ENCODE measurements around the gene N4BP2L2.

N4BP2L2 gene

DNA sequence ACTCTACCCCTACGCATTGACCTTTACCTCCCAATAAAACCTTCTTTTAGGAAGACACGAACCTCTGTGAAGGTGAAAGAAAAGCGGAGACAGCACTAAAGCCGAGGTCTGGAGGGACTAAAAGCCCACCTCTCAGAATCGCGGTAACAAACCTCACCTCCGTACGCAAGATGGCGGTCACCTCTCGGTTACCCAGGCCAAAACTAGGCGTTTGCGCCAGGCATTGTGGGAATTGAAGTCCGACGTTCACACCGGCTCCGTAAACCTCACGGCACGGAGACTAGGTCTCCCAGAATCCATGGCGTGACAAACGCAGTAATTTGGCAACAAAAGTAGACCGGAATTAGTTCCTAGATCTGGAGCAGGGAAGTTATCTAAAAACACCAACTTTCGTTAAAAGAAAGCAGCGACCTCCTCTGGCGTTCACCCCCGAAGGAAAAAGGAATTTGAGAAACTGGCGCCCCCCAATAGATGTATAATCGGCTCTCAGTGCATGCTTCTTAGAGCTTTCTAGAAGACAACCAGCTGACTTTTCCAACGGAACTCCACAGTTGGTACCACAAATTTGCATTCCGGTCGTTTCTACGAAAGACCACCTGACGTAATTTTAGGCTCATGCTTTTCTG lies at the start of gene N4BP2L2:
Gene N4BP2L2 (minus strand): TSS at position 175 of the 626 bp plus-strand sequence. CDS start 1,768 bp downstream, outside the sequence.
- TF ChIP-seq GATA3 (IDR thresholded peaks at IDR 0.05; ENCODE audit: low read depth, low read length) (no peak), GATA2 (IDR thresholded peaks at IDR 0.05; ENCODE audit: low read depth, low read length) (0 out of 2 replicates have a peak, but pooled peaks have one; percentile 35)

DNA sequence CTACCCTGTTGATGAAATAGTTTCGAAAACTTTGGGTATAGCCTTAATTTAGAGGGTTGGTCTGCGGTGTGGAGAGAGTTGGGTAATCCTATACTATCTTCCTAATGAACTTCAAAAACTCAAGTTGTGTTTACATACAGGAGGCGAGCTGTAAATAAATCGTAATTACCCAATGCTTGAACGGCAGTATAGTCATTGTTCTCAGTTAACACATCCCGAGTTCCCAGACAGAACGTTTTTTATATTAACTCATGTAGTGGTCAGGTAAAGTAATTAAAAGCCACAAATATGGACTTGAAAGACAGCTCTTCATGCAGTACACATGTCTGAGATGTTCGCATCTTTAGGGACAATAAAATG lies 49.2 kb upstream of the N4BP2L2 start:
- TF ChIP-seq GATA2 (IDR thresholded peaks at IDR 0.05; ENCODE audit: low read depth, low read length), result no peak
- no peak for TF ChIP-seq GATA3 (IDR thresholded peaks at IDR 0.05; ENCODE audit: low read depth, low read length)

DNA sequence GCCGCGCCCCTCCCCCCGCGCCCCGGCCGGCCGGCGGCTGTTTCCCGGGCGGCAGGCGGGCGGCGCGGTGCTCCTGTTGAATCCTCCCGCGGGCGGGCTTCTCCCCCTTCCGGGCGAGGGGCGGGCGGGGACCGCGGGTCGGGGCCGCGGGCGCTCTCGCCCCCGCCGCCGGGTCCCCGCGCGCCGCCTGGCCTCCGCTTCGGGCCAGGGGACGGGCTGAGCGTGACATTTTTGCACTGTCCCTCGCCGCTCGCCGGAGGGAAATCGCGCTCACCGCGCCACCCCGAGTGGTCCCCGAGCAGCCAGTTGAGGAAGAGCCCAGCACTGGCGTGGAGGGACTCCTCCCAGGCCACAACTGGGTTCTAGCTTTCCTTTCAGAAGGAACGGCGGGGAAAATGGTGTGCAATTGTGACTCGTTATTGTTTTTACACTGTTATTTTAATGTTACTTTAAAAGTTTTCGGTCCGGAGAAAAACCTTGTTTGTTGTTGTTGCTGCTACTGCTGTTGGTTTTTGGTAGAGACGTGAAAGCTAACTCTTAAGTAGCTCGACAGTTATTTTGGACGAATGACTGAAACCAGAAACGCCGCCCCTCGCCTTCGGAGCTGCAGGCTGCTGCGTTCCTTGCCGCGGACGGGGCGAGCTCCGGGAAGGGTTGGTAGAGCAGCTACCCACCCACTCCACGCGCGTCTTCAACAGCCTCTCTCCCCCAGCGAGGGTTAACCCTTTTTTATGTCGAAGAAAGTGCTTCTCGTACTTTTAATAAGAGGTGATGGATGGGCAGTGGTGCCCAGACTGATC lies 48.6 kb upstream of the N4BP2L2 start:
- no peak for TF ChIP-seq GATA2 (IDR thresholded peaks at IDR 0.05; ENCODE audit: low read depth, low read length)
- TF ChIP-seq GATA3 (IDR thresholded peaks at IDR 0.05; ENCODE audit: low read depth, low read length), result no peak

DNA sequence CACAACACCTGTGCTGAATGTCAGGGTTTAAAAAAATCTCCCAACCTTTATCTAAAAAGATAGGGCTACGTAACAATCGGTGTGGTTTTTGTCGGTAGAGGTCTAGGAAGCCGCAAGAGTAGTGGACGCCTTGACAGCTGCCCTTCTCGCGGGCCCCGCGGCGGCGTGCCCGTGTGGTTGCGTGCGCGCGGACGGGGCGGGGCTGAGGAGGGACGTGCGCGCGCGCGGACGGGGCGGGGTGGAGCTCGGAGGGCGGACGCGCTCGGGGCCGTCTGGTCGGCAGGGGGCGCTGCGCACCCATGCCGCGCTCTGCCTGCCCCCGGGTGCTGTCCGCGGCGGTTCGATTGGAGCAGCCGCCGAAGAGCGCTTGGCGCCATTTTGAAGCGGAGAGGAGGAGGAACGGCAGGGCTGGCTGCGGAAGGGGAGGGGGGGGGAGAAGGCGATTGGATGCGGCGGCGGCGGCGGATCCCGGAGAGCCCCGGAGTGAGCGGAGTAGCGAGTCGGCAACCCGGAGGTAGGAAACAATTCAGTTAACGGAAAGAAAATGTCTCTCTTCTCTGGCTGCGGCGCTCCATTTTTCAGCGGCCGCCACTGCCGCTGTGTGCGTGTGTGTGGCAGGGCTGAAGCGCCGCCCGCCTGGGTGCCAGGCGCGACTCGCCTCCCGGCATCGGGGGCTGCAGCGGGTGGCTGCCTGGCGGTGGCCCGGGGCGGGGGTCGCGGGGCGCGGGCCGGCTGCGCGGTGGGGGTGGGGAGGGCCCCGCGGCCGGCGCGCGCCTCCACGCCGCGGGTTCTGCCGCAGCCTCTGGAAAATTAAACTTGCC lies 47.7 kb upstream of the N4BP2L2 start, which contains the start of gene PDS5B:
Gene PDS5B (plus strand): TSS at position 373 of the 821 bp plus-strand sequence. CDS start 62,321 bp downstream, outside the sequence.
- TF ChIP-seq GATA2 (IDR thresholded peaks at IDR 0.05; ENCODE audit: low read depth, low read length), result no peak
- no peak for TF ChIP-seq GATA3 (IDR thresholded peaks at IDR 0.05; ENCODE audit: low read depth, low read length)

DNA sequence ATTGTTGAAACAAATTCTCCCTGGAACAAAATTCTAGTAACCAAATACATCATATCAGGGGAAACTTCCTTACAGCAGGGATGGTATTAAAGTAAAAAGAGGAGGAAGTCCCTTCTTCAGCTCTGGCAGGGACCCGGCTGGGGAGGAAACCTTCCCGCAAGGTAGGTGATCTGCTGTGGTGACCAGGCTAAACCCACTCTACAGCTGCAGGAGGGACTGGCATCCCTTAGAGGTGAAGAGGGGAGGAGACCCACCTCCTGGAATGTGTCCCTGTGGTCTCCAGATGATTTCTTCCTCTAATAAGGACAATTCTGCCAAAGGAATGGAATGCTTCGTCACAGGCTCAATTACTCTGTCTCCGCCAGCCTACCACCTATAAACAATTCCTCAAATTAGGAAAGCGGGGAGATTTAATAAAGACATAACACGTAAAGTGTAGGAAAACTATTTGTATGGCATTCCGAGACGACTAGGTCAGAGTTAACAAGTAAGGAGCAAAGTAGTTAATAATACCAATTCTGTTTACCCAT lies 47.0 kb upstream of the N4BP2L2 start:
- TF ChIP-seq GATA3 (IDR thresholded peaks at IDR 0.05; ENCODE audit: low read depth, low read length) (no peak), GATA2 (IDR thresholded peaks at IDR 0.05; ENCODE audit: low read depth, low read length) (no peak)

DNA sequence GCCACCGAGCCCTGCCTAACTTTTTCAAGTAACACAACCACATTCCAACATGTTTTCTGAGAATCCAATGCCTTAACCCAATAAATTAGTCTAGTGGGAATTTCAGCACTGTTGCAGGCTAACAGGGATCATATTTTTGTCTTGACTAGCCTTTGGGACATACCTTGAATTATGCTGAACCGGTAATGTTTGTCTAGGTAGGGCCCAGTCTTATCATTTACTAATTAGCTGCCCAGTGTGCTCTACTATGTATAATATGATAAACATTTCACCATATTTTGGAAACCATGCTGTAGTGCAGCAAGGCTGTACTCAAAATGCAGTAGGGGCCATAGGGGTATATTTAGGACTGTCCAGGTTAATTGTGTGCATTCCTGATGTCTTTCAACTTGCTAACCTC lies 44.4 kb upstream of the N4BP2L2 start:
- TF ChIP-seq GATA3 (IDR thresholded peaks at IDR 0.05; ENCODE audit: low read depth, low read length) (no peak), GATA2 (IDR thresholded peaks at IDR 0.05; ENCODE audit: low read depth, low read length) (no peak)

DNA sequence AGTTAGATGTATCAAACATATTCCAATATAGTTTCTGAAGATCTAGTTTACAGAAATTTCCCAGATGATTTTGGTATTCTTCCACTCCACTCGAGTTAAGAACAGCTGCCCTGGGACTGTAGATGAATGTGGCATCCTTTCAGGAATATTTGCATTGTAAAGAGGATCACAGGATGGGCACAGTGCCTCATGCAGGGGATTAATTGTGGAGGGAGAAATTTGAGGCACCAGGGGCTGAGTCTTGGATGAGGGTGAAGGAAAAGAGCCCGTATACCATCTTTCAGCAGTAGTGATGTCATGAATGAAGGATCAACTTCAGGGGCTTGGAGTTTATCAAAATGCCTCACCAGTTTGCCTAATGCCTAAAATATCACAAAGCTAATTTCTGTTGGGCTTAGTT lies 43.7 kb upstream of the N4BP2L2 start:
- TF ChIP-seq GATA2 (IDR thresholded peaks at IDR 0.05; ENCODE audit: low read depth, low read length) (no peak), GATA3 (IDR thresholded peaks at IDR 0.05; ENCODE audit: low read depth, low read length) (no peak)

DNA sequence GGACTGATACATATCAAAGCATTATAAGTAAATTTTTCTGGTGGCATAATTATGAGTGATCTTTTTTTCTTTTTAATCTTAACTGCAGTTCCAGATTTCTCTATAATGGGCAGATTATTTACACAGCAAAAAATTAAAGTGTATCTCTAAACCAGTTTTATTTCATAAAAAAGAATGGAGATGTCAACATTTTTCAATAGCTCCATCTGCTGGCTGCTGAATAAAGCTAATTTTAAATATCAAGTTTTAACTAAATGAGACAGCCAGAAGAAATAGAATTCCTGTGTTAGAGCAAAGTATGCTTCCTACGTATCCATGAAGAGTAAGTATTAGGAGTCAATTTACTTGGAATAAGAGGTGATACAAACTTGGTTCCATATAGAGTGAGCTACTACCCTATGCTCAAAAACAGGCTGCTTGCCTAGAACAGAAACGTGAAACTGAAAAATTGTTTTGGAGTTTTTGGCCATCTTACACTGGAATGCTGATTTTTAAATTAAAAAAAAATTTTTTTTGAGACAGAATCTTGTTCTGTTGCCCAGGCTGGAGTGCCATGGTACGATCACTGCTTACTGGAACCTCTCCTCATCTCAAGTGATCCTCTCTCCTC lies 42.7 kb upstream of the N4BP2L2 start:
- TF ChIP-seq GATA2 (IDR thresholded peaks at IDR 0.05; ENCODE audit: low read depth, low read length) (no peak), GATA3 (IDR thresholded peaks at IDR 0.05; ENCODE audit: low read depth, low read length) (no peak)

DNA sequence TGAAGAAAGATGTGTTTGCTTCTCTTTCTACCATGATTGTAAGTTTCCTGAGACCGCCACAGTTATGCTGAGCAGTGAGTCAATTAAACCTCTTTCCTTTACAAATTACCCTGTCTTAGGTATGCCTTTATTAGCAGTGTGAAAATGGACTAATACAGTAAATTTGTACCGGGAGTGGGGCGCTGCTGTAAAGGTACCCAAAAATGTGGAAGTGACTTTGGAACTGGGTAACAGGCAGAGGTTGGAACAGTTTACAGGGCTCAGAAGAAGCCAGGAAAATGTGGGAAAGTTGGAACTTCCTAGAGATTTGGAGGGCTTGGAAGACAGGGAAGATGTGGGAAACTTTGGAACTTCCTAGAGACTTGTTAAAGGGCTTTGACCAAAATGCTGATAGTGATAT lies 38.4 kb upstream of the N4BP2L2 start:
- no peak for TF ChIP-seq GATA2 (IDR thresholded peaks at IDR 0.05; ENCODE audit: low read depth, low read length)
- TF ChIP-seq GATA3 (IDR thresholded peaks at IDR 0.05; ENCODE audit: low read depth, low read length), result no peak

DNA sequence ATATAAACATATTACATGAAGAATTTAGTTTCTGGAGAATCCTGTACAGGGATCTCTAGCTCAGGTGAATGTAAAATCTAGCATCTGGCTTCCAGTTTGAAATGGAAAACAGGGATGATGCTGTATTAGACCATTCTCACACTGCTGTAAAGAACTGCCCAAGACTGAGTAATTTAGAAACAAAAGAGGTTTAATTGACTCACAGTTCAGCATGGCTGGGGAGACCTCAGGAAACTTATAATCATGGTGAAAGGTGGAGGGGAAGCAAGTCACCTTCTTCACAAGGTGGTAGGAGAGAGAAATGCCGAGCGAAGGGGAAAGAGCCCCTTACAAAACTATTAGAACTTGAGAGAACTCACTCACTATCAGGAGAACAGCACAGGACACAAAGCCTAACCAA lies 17.0 kb upstream of the N4BP2L2 start:
- no peak for TF ChIP-seq GATA3 (IDR thresholded peaks at IDR 0.05; ENCODE audit: low read depth, low read length)

DNA sequence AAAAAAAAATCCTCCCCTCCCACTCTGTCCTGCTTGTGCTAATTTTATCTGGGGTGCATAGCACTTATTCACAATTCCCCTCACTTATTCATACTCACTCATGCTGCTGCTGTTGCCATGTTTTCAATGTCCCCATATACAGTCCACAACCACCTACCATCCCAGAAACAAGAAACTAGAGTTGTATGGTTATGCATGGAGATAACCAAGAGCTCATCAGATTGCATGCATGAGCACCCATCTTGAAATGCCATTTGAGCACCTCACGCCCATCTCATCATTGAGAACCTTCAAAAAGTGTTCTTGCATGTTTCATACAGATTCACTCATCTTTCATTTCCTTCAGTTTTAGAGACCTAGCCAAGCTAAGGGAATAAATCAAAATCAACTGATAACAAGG lies 15.1 kb upstream of the N4BP2L2 start:
- TF ChIP-seq GATA2 (IDR thresholded peaks at IDR 0.05; ENCODE audit: low read depth, low read length), result no peak

DNA sequence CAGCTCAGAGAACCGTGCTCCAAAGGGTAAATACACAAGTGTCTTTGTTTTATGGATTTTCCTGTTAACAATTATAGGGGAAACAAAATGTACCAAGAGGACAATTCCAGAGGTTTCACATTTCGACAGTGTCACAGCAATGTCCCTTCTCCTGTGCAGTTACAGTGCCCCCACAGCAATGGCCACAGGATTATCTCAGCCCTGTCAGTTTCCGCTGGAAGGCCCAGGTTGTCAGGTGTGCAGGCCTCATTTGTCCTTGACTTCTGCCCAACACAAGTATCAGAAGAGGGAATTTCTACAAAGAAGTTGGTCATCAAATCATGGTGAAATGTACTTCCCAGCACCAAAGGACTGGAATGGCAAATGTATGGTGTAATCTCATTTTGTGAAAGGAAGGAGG lies 11.2 kb upstream of the N4BP2L2 start:
- no peak for TF ChIP-seq GATA3 (IDR thresholded peaks at IDR 0.05; ENCODE audit: low read depth, low read length)
- TF ChIP-seq GATA2 (IDR thresholded peaks at IDR 0.05; ENCODE audit: low read depth, low read length), result no peak

DNA sequence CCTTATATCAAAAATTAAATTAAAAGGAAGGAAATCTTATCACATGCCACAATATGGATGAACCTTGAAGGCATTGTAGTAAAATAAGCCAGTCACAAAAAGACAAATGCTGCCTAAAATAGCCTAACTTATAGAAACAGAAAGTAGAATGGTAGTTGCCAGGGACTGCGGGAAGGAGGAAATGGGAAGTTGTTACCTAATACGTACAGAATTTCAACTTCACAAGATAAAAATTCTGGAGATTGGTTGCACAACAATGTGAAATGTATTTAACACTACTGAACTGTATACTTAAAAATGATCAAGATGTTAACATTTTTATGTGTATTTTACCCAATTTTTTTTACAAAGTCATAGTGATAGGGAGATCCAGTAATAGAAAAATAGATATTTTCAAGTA lies 10.2 kb upstream of the N4BP2L2 start:
- TF ChIP-seq GATA2 (IDR thresholded peaks at IDR 0.05; ENCODE audit: low read depth, low read length), result no peak
- TF ChIP-seq GATA3 (IDR thresholded peaks at IDR 0.05; ENCODE audit: low read depth, low read length), result no peak

DNA sequence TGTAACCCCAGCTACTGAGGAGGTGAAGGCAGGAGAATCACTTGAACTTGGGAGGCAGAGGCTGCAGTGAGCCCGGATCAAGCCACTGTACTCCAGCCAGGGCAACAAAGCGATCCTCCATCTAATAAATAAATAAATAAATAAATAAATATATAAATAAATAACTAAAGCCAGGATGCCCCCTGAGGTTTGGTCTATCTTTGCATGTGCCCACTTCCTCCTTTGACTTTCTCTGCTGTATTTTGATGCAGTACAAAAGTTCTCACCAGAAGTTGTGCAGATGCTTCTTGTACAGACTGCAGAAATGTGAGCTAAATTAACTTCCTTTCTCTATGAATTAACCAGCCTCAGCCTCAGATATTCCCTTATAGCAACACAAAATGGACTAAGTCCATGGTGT lies 6.5 kb upstream of the N4BP2L2 start:
- TF ChIP-seq GATA3 (IDR thresholded peaks at IDR 0.05; ENCODE audit: low read depth, low read length) (no peak), GATA2 (IDR thresholded peaks at IDR 0.05; ENCODE audit: low read depth, low read length) (no peak)

Measured in SH-SY5Y (cell line).